Heart left ventricle (tissue), 16 donors: ENCODE measurements around the gene GID4. TPM values are rescaled to one million over a fixed set of nuclear protein-coding genes. Genes with fewer than 3 reads are reported as not detected.

ENCODE experiments used
- ATAC-seq, 4 donors: fragments of 200-7000 bp; cut with Tn5 transposase; one replicate each; pipeline ENCODE4 v1.9.1; 2020 to 2022; ENCODE audit warnings: moderate library complexity in 4 of 4, mild to moderate bottlenecking in 3 of 4, moderate number of reproducible peaks in 1 of 4
- DNase-seq, 5 donors: peaks; one replicate each; pipeline ENCODE4 v3.0.0-alpha.2; 2020
- H3K27ac ChIP-seq, 12 donors: fragments of 200-600 bp; sonication (generic) in 4 of 12; one replicate each; pipeline versions ENCODE4 v1.5.0 to v1.8.0; 2016 to 2022; ENCODE audit warnings: mild to moderate bottlenecking in 2 of 12
- H3K27me3 ChIP-seq, 9 donors: fragments of 200-600 bp; sonication (generic) in 2 of 9; one replicate each; pipeline versions ENCODE4 v1.5.1 to v1.8.0; 2016 to 2022; ENCODE audit warnings: mild to moderate bottlenecking in 3 of 9
- H3K36me3 ChIP-seq, 9 donors: fragments of 200-600 bp; sonication (generic) in 2 of 9; one replicate each; pipeline versions ENCODE4 v1.5.0 to v1.8.0; 2018 to 2022; ENCODE audit warnings: mild to moderate bottlenecking in 2 of 9
- H3K4me1 ChIP-seq, 12 donors: fragments of 200-600 bp; sonication (generic) in 4 of 12; one replicate each; pipeline versions ENCODE4 v1.5.0 to v1.8.0; 2016 to 2022; ENCODE audit warnings: mild to moderate bottlenecking in 3 of 12
- H3K4me3 ChIP-seq, 12 donors: fragments of 200-600 bp; sonication (generic) in 4 of 12; one replicate each; pipeline versions ENCODE4 v1.5.0 to v1.8.0; 2017 to 2022; ENCODE audit warnings: mild to moderate bottlenecking in 9 of 12, moderate library complexity in 4 of 12
- H3K9me3 ChIP-seq, 12 donors: fragments of 200-600 bp; sonication (generic) in 4 of 12; one replicate each; pipeline versions ENCODE4 v1.5.0 to v1.8.0; 2016 to 2022; ENCODE audit warnings: mild to moderate bottlenecking in 1 of 12
- CTCF ChIP-seq, 12 donors: fragments of 200-600 bp; sonication (generic) in 4 of 12; IDR thresholded peaks; one replicate each; pipeline versions ENCODE4 v1.5.0 to v1.8.0; 2018 to 2022; ENCODE audit warnings: antibody characterized with exemption in 12 of 12, mild to moderate bottlenecking in 5 of 12
- POLR2A ChIP-seq, 2 donors: fragments of 450-650 bp; IDR thresholded peaks; one replicate each; pipeline ENCODE4 v1.6.1; 2017; ENCODE audit warnings: antibody characterized with exemption in 2 of 2, mild to moderate bottlenecking in 2 of 2, moderate library complexity in 2 of 2
- WGBS, 4 donors: extraction: QIAGEN DNeasy Blood & Tissue Kit in 2 of 4; methylation state at CpG; one replicate each; pipeline versions ENCODE4 v1.1.5 to v1.1.7; 2013 to 2018; 5-methylcytosine and 5-hydroxymethylcytosine counted together
- intact Hi-C, 10 donors: fragments of 100-400 bp; cut with DNase I; formaldehyde crosslinking; loops; one replicate each; pipeline versions ENCODE4 v1.11.1 to v1.14.2; 2022
- polyA plus RNA-seq, 2 donors: library from polyadenylated mRNA; stranded (reverse); fragments of 200-250 nt; gene quantifications; one replicate each; pipeline ENCODE4 v1.2.3, GENCODE V29; 2013
- total RNA-seq, 9 donors: library from RNA; depleted of rRNA in 2 of 9; stranded (reverse); fragments of >200 nt in 2 of 9; fragmentation: NEBNext Ultra II Directional in 3 of 9; extraction: Animal tissue kit (Norgen Biotek cat#: 25700) in 3 of 9; gene quantifications; one replicate each; pipeline versions ENCODE4 v1.1.0 to v1.2.4, GENCODE V29; 2016 to 2023
- donor health status: ischemic (EF 13 %, LVEDD 7.1; RV severe dilation, severe dysfunction).
- donor health status: healthy with polysubstance abuse.
- donor health status: DM: no; HTN: yes; CAD: no.
- donor health status: DM: no; HTN: no; CAD: no.
- donor health status: ischemic (EF 25% LVEDD 6.9; RV normal size, moderate dysfunction).
- donor health status: ischemic (EF 25% LVEDD 5.7; RV mildly dilated, moderate dysfunction).
- donor health status: healthy.
- donor health status: DM: yes; HTN: yes; CAD: no.
- donor health status: ischemic (EF 35%, LVEDD 5.7; RV mildly dilated, moderate dysfunction).
- donor health status: nonischemic (EF 11% LVEDD 7.7; RV severe dilation, severe dysfunction).
- donor health status: DM: yes; HTN: yes; CAD: no.
- donor health status: PGD.
- donor health status: ischemic (EF 29% LVEDD 5.4; RV normal size, mild dysfunction).
- donor health status: nonischemic (EF 23%, LVEDD 6.1; RV moderate dilation, normal function).

GID4 gene
- total and polyA plus RNA-seq, 11 donors, result 8.0 to 27.7 (median 18.2) TPM

- Histone ChIP-seq H3K27ac (no peak overlapping the region), H3K9me3 (no peaks in the 10 kb centered on the region), H3K4me3 (no peak overlapping the region), H3K4me1 (no peaks in the 10 kb centered on the region), H3K36me3 (peaks cover 0 to 84% (median 71%) of the 10 kb centered on the region in 9 donors), H3K27me3 (no peaks in the 10 kb centered on the region)
- intact Hi-C loops, result no loop called here
- TF ChIP-seq CTCF (IDR thresholded peaks at IDR 0.05), result no peak
- no peak for TF ChIP-seq POLR2A (IDR thresholded peaks at IDR 0.05)
- DNase-seq (no peak), ATAC-seq (no peak)
- 89 to 95% (median 92%) methylated on average over 3 of the region's 3 CpGs for WGBS, 4 donors
These were observed 17.0 kb downstream of the GID4 start for GRCh38 chr17:18056214-18056613.

- no peak overlapping the region for H3K4me3 ChIP-seq
- H3K27ac ChIP-seq, result no peak overlapping the region
- DNase-seq, result no peak
- no peaks in the 10 kb centered on the region for H3K27me3 ChIP-seq
- no peaks in the 10 kb centered on the region for H3K9me3 ChIP-seq
- H3K36me3 ChIP-seq, result peaks cover 0 to 99% (median 91%) of the 10 kb centered on the region in 9 donors
- no peaks in the 10 kb centered on the region for H3K4me1 ChIP-seq
- intact Hi-C loops, result no loop called here
- ATAC-seq, result no peak
- TF ChIP-seq POLR2A (IDR thresholded peaks at IDR 0.05), result no peak
- no peak for TF ChIP-seq CTCF (IDR thresholded peaks at IDR 0.05)
- WGBS, 4 donors, result 72 to 80% (median 77%) methylated on average over 5 of the region's 5 CpGs
These were observed 20.1 kb downstream of the GID4 start for GRCh38 chr17:18059283-18059682.

GRCh38 chr17:18064053-18064452 is 24.8 kb downstream of the GID4 start:
- no peak overlapping the region for H3K4me3 ChIP-seq
- H3K9me3 ChIP-seq, result no peaks in the 10 kb centered on the region
- no peaks in the 10 kb centered on the region for H3K4me1 ChIP-seq
- no peak overlapping the region for H3K27ac ChIP-seq
- peak in 2 of 4 donors; percentile 47 to 50 for ATAC-seq
- H3K36me3 ChIP-seq, result peaks cover 0 to 75% (median 66%) of the 10 kb centered on the region in 9 donors
- intact Hi-C loops, result no loop called here
- no peak for DNase-seq
- no peaks in the 10 kb centered on the region for H3K27me3 ChIP-seq
- WGBS, 4 donors, result 34 to 50% (median 42%) methylated on average over 2 of the region's 2 CpGs
- TF ChIP-seq POLR2A (IDR thresholded peaks at IDR 0.05), result no peak

- 93 to 99% (median 96%) methylated on average over 11 of the region's 11 CpGs for WGBS, 4 donors
- ATAC-seq, result peak in 2 of 4 donors; percentile 13 to 15
- Histone ChIP-seq H3K27ac (no peak overlapping the region), H3K4me3 (no peak overlapping the region), H3K27me3 (no peaks in the 10 kb centered on the region), H3K9me3 (no peaks in the 10 kb centered on the region), H3K4me1 (no peaks in the 10 kb centered on the region), H3K36me3 (peaks cover 0 to 61% (median 54%) of the 10 kb centered on the region in 9 donors)
- intact Hi-C loops, result no loop called here
- peak in 1 of 5 donors; percentile 61 for DNase-seq
- TF ChIP-seq POLR2A (IDR thresholded peaks at IDR 0.05), result no peak
- no peak for TF ChIP-seq CTCF (IDR thresholded peaks at IDR 0.05)
These were observed 26.3 kb downstream of the GID4 start for GRCh38 chr17:18065546-18065945.

- TF ChIP-seq POLR2A (IDR thresholded peaks at IDR 0.05), result no peak
- TF ChIP-seq CTCF (IDR thresholded peaks at IDR 0.05), result no peak
- Histone ChIP-seq H3K27me3 (no peaks in the 10 kb centered on the region), H3K9me3 (no peaks in the 10 kb centered on the region), H3K36me3 (peaks cover 0 to 48% (median 40%) of the 10 kb centered on the region in 9 donors), H3K27ac (no peak overlapping the region), H3K4me1 (peaks cover 0 to 8% (median 0%) of the 10 kb centered on the region in 12 donors), H3K4me3 (no peak overlapping the region)
- ATAC-seq (no peak), DNase-seq (no peak)
- intact Hi-C loops, result no loop called here
- 96 to 97% (median 96%) methylated on average over 4 of the region's 4 CpGs for WGBS, 4 donors
These were observed 27.7 kb downstream of the GID4 start for GRCh38 chr17:18066866-18067265.
